ENCODE measurements around the gene PIWIL4. TPM values are rescaled to one million over a fixed set of nuclear protein-coding genes. Genes with fewer than 3 reads are reported as not detected.

Gene PIWIL4
- polyA plus RNA-seq, 1 of the 3 experiments (the other 2 are of a cell fraction): 1.7 TPM

GRCh38 chr11:94656968-94657367 lies 89.8 kb downstream of the PIWIL4 start:
- H3K4me1 ChIP-seq (ENCODE audit: control insufficient read depth in 1 of 2, insufficient read depth in 2 of 2, low read depth in 1 of 2, low read length in 1 of 2): no peaks in the 10 kb centered on the region; a peak in 1 of 4 replicates
- H3K79me2 ChIP-seq (ENCODE audit: insufficient read depth): no peaks in the 10 kb centered on the region
- H3K9me3 ChIP-seq: no peaks in the 10 kb centered on the region
- no peaks in the 10 kb centered on the region; the same call in 1 of the 2 replicates for H3K27me3 ChIP-seq (ENCODE audit: insufficient read depth)
- 75% methylated on average over 6 of the region's 6 CpGs for WGBS (ENCODE audit: low lambda C conversion rate)
- no peak overlapping the region for H2AFZ ChIP-seq (ENCODE audit: low read depth)
- CTCF ChIA-PET: interaction anchor here (1.5 kb wide), 1 partner anchor 34 kb away, joined by 4 read pairs; no protein-coding TSS in a partner anchor
- H3K9me2 ChIP-seq: no peaks in the 10 kb centered on the region
- no peak for DNase-seq
- no peaks in the 10 kb centered on the region for H3F3A ChIP-seq (replicated peaks; ENCODE audit: insufficient read depth)
- POLR2A ChIA-PET: no interaction called here
- H3K27ac ChIP-seq (ENCODE audit: low read depth in 2 of 2, low read length in 1 of 2): no peak overlapping the region
- no peaks in the 10 kb centered on the region for H3K36me3 ChIP-seq (replicated peaks in 1 of 2; ENCODE audit: control insufficient read depth in 1 of 2, insufficient read depth in 2 of 2, low read length in 1 of 2)
- no peaks in the 10 kb centered on the region for H4K20me1 ChIP-seq (ENCODE audit: insufficient read depth)
- no peak overlapping the region for H3K4me3 ChIP-seq (ENCODE audit: low read depth in 2 of 2, low read length in 1 of 2)
- no peak for TF ChIP-seq EP300 (IDR thresholded peaks at IDR 0.05; ENCODE audit: borderline replicate concordance in 1 of 2, low read depth in 1 of 2, low read length in 1 of 2)
- no peak overlapping the region for H3K4me2 ChIP-seq
- H3K9ac ChIP-seq: no peak overlapping the region

- POLR2A ChIA-PET: no interaction called here
- TF ChIP-seq POLR2AphosphoS5 (IDR thresholded peaks at IDR 0.05; ENCODE audit: low read depth, low read length) (no peak), RAD21 (IDR thresholded peaks at IDR 0.05; ENCODE audit: low read length) (no peak), EZH2phosphoT487 (IDR thresholded peaks at IDR 0.05; ENCODE audit: borderline replicate concordance, low read depth) (no peak), FOXJ3 (CRISPR knock-in tag; IDR thresholded peaks at IDR 0.05) (no peak), MEF2A (IDR thresholded peaks at IDR 0.05; ENCODE audit: borderline replicate concordance, low read depth) (no peak), CHD2 (IDR thresholded peaks at IDR 0.05; ENCODE audit: low read length, partially characterized antibody) (no peak), PBX3 (IDR thresholded peaks at IDR 0.05) (no peak), RXRA (IDR thresholded peaks at IDR 0.05; ENCODE audit: borderline replicate concordance, low read depth) (no peak), RCOR1 (IDR thresholded peaks at IDR 0.05; ENCODE audit: low read length) (no peak)
- TF ChIP-seq, protein P1, sequence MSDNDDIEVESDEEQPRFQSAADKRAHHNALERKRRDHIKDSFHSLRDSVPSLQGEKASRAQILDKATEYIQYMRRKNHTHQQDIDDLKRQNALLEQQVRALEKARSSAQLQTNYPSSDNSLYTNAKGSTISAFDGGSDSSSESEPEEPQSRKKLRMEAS (IDR thresholded peaks at IDR 0.05; ENCODE audit: low read depth): no peak
Observed at GRCh38 chr11:94657629-94658028, 90.5 kb downstream of the PIWIL4 start.

More at GRCh38 chr11:94657629-94658028, 90.5 kb downstream of the PIWIL4 start:
- H3K79me2 ChIP-seq (ENCODE audit: insufficient read depth): no peaks in the 10 kb centered on the region
- H3F3A ChIP-seq (replicated peaks; ENCODE audit: insufficient read depth): no peaks in the 10 kb centered on the region
- 56% methylated on average over 3 of the region's 3 CpGs for WGBS (ENCODE audit: low lambda C conversion rate)
- CTCF ChIA-PET: interaction anchor here (1.5 kb wide), 1 partner anchor 35 kb away, joined by 4 read pairs; no protein-coding TSS in a partner anchor
- no peak overlapping the region for H3K9ac ChIP-seq
- no peak overlapping the region for H3K4me2 ChIP-seq
- no peaks in the 10 kb centered on the region for H3K9me3 ChIP-seq
- no peaks in the 10 kb centered on the region for H4K20me1 ChIP-seq (ENCODE audit: insufficient read depth)
- H2AFZ ChIP-seq (ENCODE audit: low read depth): no peak overlapping the region
- H3K36me3 ChIP-seq (replicated peaks in 1 of 2; ENCODE audit: control insufficient read depth in 1 of 2, insufficient read depth in 2 of 2, low read length in 1 of 2): no peaks in the 10 kb centered on the region
- no peaks in the 10 kb centered on the region for H3K9me2 ChIP-seq
- no peak overlapping the region for H3K4me3 ChIP-seq (ENCODE audit: low read depth in 2 of 2, low read length in 1 of 2)
- no peaks in the 10 kb centered on the region; the same call in 1 of the 2 replicates for H3K27me3 ChIP-seq (ENCODE audit: insufficient read depth)
- no peak overlapping the region for H3K27ac ChIP-seq (ENCODE audit: low read depth in 2 of 2, low read length in 1 of 2)
- no peak for DNase-seq
- H3K4me1 ChIP-seq (ENCODE audit: control insufficient read depth in 1 of 2, insufficient read depth in 2 of 2, low read depth in 1 of 2, low read length in 1 of 2): no peaks in the 10 kb centered on the region; a peak in 1 of 4 replicates

Measured in SK-N-SH (cell line).